DMS 273 (cell line): ENCODE measurements around the gene AP1AR.

Experiments used
- DNase-seq: peaks from one replicate; lab custom pipeline; 2025; ENCODE audit not compliant: unreplicated experiment; lab: John Stamatoyannopoulos, UW

AP1AR gene

DNA sequence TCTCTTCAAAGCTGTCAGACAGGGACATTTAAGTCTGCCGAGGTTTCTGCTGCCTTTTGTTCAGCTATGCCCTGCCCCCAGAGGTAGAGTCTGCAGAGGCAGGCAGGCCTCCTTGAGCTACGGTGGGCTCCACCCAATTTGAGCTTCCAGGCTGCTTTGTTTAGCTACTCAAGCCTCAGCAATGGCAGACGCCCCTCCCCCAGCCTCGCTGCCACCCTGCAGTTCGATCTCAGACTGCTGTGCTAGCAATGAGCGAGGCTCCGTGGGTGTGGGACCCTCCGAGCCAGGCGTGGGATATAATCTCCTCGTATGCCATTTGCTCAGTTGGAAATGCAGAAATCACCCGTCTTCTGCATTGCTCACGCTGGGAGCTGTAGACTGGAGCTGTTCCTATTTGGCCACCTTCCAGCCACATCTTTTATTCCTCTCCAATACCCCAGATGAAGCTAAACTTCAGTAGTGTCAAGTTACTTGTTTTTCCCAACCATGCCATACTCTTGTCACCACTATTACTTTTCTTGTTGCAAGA is 77.7 kb downstream of the AP1AR start:
- DNase-seq: peak; percentile 65

DNA sequence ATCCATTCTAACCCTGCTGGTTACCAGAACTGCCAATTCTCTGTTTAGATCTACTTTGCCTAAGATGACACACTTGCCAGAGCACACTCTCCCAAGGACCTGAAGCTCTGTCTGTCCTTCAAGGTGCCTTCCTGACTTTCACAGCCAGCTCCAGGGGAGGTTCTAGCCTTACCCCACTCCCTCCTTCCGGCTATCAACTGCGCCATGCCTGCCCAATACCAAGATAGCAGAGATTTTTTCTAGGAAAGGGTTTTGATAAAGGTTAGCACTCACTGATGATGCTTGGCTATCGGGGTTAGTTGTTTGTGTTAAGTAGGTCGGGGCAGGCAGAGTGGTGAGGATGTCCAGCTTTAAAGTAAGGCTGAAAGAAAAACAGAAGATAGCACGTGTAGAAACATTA is 79.9 kb downstream of the AP1AR start:
- no peak for DNase-seq

DNA sequence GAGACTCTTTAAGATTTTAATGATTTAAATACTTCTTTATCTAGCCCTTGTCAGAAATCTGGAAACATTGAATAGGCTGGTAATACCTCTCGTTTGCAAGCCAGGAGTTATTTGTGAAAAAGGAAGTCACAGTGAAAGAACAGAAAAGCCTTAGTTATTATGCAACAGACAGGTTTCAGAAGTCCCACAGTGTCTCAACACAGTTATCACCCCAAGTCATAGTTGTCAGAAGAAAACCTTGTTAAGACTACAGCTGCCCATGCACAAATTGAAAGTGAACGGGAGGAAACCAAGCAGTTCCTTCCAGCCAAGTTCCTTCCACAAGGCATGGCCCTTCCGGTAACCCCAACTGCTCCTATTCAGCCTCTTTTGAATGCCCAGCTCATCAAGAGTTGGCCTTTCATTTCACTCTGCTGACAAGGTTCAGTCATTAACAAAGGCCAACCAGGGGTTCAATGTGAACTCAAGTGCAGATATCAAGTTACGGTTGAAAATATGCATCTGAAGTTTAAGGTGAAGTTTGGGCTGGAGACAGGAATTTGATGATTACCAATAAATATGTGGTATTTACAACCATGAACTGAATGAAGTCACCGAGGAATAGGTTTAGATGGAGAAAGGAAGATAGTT is 81.1 kb downstream of the AP1AR start:
- DNase-seq: no peak

DNA sequence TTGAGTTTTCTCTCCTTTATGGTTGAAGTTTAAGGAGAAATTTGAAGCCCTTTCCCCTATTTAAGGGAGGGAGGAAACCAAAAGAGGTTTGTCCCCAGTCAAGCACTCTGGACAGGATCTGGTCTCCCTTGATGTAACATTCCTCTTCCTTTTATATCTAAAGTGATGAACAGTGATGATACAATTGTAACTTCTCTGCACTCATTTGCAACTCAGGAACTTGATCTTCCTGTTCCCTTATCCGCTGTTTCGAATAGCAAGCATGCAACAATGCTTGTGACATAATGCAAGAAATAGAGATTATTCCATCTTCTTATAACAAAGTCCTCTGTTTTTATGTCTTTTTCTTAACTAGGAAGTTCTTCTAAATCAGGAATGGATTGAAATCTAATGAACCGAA is 83.9 kb downstream of the AP1AR start:
- no peak for DNase-seq

DNA sequence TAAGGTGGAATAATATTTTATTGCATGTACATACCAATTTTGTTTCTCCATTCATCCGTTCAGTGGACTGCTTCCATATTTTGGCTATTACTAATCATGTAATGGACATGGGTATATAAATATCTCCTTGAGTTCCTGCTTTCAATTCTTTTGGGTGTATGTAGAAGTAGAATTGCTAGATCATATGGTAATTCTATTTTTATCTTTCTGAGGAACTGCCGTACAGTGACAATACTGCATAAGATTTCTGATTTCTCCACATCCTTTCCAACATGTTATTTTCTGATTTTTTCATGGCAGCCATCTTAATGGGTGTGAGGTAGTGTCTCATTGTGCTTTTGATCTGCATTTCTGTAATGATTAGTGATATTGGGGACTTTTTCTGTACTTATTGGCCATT is 84.8 kb downstream of the AP1AR start:
- no peak for DNase-seq

DNA sequence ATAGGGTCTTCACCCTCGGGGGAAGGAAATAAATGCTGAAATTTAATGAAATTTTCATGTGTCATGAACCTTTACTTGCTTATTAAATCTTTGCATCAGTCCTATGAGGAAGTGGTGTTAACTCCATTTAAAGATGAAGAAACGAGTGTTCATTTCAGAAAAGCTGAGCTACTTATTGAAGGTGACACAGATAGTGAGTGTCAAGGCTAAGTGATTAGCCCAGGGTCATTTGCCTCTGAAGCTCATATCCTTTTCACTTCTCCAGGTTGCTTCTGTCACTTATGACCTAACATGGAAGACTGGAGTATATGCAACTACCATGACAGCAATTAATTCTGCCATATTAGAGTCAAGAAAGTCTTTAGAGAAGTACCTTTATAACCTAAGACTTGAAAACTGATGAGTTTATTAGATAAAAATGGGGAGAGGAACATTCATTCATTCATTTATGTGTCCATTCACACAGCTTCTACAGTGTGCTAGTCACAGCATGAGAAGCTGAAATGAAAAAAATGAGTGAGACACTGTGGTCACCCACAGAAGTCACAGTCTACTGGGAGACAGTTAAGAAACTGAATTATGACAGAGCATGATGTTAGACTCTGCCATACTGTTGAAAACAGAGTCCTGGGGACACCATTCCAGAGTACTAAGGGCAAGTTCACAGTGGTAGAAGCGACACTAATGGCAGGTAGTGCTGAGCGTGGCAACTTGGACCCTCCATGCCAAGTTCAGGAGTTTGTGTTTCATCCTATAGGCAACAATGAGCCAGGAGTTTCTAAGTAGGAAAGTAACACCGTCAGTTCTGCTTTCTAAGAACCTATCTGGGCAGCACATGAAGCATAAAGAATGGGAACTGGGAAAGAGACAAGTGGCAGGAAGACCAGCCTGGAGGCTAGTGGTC is 86.9 kb downstream of the AP1AR start:
- DNase-seq: no peak
